NB4 (cell line): ENCODE data around the gene NNAT.

ENCODE experiments used
- DNase-seq: peaks from one replicate; pipeline ENCODE4 v3.0.0; 2010; ENCODE audit warnings: low read depth
- H3K4me3 ChIP-seq: one replicate; pipeline ENCODE4 v1.5.1; 2011; ENCODE audit warnings: mild to moderate bottlenecking, low read depth, low read length, moderate library complexity
- MAX ChIP-seq: IDR thresholded peaks from 2 replicates; pipeline ENCODE4 v1.6.1; 2011; ENCODE audit warnings: low read depth, low read length
- MYC ChIP-seq: IDR thresholded peaks from 2 replicates; pipeline ENCODE4 v1.6.1; 2011; ENCODE audit warnings: low read depth, low read length
- POLR2A ChIP-seq: IDR thresholded peaks from 2 replicates; pipeline ENCODE4 v1.6.1; 2011; ENCODE audit warnings: mild to moderate bottlenecking; ENCODE audit not compliant: insufficient read length; ENCODE audit errors: extremely low read depth
- TF ChIP-seq, protein P1 (sequence below): IDR thresholded peaks from one replicate; pipeline ENCODE4 v1.5.1; 2012; ENCODE audit warnings: low read depth, low read length

NNAT gene

GRCh38 chr20:37560629-37561028 lies 39.6 kb downstream of the NNAT start:
- TF ChIP-seq MYC, result no peak
- TF ChIP-seq, protein P1, sequence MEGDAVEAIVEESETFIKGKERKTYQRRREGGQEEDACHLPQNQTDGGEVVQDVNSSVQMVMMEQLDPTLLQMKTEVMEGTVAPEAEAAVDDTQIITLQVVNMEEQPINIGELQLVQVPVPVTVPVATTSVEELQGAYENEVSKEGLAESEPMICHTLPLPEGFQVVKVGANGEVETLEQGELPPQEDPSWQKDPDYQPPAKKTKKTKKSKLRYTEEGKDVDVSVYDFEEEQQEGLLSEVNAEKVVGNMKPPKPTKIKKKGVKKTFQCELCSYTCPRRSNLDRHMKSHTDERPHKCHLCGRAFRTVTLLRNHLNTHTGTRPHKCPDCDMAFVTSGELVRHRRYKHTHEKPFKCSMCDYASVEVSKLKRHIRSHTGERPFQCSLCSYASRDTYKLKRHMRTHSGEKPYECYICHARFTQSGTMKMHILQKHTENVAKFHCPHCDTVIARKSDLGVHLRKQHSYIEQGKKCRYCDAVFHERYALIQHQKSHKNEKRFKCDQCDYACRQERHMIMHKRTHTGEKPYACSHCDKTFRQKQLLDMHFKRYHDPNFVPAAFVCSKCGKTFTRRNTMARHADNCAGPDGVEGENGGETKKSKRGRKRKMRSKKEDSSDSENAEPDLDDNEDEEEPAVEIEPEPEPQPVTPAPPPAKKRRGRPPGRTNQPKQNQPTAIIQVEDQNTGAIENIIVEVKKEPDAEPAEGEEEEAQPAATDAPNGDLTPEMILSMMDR, result no peak
- DNase-seq, result no peak
- H3K4me3 ChIP-seq, result no peak overlapping the region

GRCh38 chr20:37562695-37563480 lies 41.8 kb downstream of the NNAT start:
- no peak for DNase-seq
- H3K4me3 ChIP-seq, result no peak overlapping the region
- no peak for TF ChIP-seq MYC
- TF ChIP-seq, protein P1, result no peak
- no peak for TF ChIP-seq POLR2A

DNA sequence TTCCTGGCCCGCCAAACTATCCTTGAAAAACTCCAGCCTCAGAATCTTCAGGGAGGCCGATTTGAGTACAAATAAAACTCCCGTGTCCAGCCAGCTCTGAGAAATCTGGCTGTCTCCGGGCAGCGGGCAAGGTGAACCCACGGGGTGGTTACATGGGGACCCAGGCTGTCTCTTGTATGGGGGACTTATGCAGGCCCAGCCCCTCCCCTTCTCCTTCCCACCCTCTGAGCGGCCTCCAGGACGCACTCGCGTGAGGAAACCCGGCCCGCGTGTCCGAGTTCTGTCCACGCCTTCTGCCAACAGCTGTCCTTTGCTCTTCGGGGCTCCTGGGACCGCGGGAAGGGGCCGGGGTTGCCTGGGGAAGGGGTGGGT lies 43.0 kb downstream of the NNAT start:
- no peak for TF ChIP-seq MAX
- TF ChIP-seq MYC, result no peak
- TF ChIP-seq, protein P1, result no peak
- no peak for TF ChIP-seq POLR2A
- DNase-seq, result no peak
- no peak overlapping the region for H3K4me3 ChIP-seq

DNA sequence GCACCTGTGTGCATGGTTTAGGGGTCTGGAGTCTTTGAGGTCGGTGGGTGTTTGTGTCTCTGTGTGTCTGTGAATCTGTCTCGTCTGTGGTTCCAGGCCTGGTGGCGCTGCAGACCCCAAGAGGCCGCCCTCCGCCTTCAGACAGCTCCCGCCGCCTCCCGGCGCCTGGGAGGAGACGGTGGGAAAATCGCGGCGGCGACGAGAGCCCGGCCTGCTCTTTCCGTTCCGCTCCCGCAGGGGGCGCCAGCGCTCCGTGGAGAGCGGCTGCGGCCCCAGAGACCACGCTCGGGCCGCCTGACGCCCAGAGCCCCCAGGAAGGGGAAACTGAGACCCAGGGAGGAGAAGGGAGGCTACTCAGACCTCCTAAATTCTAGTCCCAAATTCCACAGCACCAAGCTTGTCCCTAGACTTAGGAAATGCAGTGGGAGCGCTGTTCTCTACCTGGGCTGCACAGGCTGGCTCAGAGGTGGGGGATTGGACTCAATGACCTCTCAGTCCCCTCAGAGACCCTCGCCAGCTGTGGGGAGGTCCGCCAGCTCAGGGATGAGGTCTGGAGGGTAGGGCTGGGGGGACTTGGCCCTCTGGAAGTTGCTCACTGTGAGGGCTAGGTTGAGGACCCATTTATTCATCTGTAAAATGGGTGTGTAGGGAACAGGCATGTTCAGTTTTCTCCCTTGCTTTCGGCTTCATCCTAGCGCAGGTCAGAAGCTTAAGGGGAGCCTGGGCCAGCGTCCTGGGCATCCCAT lies 43.5 kb downstream of the NNAT start:
- no peak for TF ChIP-seq POLR2A
- TF ChIP-seq, protein P1, result peak; percentile 90
- TF ChIP-seq MAX, result no peak
- TF ChIP-seq MYC, result no peak
- peak; percentile 51 for DNase-seq
- no peak overlapping the region for H3K4me3 ChIP-seq

DNA sequence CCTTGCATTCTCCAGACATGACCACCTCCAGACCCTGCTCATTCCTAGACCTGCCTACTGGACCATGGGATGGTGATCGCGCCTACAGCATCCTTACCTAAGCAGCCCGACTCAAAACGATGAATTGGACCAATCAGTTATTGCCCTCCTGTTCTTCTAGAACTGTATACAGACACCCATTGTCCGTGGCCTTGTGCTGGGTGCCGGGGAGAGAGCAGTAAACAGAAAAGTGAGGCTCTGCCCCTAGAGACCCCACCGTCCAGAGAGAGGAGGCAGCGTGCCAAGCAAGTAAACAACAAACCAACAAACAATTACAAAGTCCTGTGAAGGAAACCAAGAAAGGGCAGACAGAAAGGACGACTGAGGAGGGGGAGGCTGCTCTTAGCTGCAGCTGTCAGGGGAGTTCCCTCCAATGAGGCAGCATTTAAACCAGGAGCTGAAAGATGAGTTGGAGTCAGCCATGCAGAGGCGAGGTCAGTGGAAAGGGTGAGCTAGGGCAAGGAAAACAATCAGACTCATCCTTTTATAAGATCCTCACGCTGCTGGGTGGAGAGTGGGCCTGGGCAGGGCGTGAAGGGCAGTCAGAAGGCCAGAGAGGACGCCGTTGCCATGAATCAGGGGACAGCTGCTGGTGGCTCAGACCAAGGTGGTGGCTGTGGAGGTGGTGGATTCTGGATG lies 44.2 kb downstream of the NNAT start:
- H3K4me3 ChIP-seq, result no peak overlapping the region
- DNase-seq, result no peak
- TF ChIP-seq POLR2A, result no peak
- TF ChIP-seq MAX, result no peak
- TF ChIP-seq MYC, result no peak
- TF ChIP-seq, protein P1, result no peak
